Stimulated activated CD4-positive, alpha-beta T cell treated with anti-CD3 and anti-CD28 coated beads, Interleukin-12 subunit alpha, Interleukin-12 subunit beta, amount 100 ng/mL, for 4 hours (primary cell): ENCODE results near the gene KIR3DL3.
"Not testable (repeated sequence)": the region's sequence is repeated elsewhere in the genome, so short reads cannot be mapped to it uniquely, and the experiment has no call there.

Experiments used
- DNase-seq: peaks from one replicate; pipeline ENCODE4 v3.0.0-alpha.2; 2020

The KIR3DL3 gene

GRCh38 chr19:54724142-54724541 is at the start of gene KIR3DL3:
Gene KIR3DL3, plus strand, starts transcription at chr19:54724442. Its CDS starts 55 bp downstream, at chr19:54724497.
- no peak for DNase-seq

GRCh38 chr19:54676210-54676834 is 47.9 kb upstream of the KIR3DL3 start:
- DNase-seq, result not testable (repeated sequence)

GRCh38 chr19:54677217-54677616 is 47.0 kb upstream of the KIR3DL3 start:
- no peak for DNase-seq

- DNase-seq, result not testable (repeated sequence)
Measured at GRCh38 chr19:54681596-54681995, 42.6 kb upstream of the KIR3DL3 start.

- DNase-seq, result no peak
Measured at GRCh38 chr19:54682306-54682856, 41.9 kb upstream of the KIR3DL3 start.

- no peak for DNase-seq
Measured at GRCh38 chr19:54684527-54684926, 39.7 kb upstream of the KIR3DL3 start.

GRCh38 chr19:54691582-54692297 is 32.5 kb upstream of the KIR3DL3 start:
- DNase-seq, result no peak

GRCh38 chr19:54692298-54692615 is 32.0 kb upstream of the KIR3DL3 start:
- no peak for DNase-seq

GRCh38 chr19:54694648-54695047 is 29.6 kb upstream of the KIR3DL3 start:
- no peak for DNase-seq

GRCh38 chr19:54696117-54696548 is 28.1 kb upstream of the KIR3DL3 start:
- no peak for DNase-seq

- DNase-seq, result no peak
Measured at GRCh38 chr19:54696766-54697165, 27.5 kb upstream of the KIR3DL3 start.

GRCh38 chr19:54697716-54698115 is 26.5 kb upstream of the KIR3DL3 start:
- not testable (repeated sequence) for DNase-seq

- DNase-seq, result no peak
Measured at GRCh38 chr19:54704928-54705327, 19.3 kb upstream of the KIR3DL3 start.

- no peak for DNase-seq
Measured at GRCh38 chr19:54707962-54708361, 16.3 kb upstream of the KIR3DL3 start.

GRCh38 chr19:54708781-54709180 is 15.5 kb upstream of the KIR3DL3 start:
- DNase-seq, result no peak

- DNase-seq, result no peak
Measured at GRCh38 chr19:54709212-54709948, 14.9 kb upstream of the KIR3DL3 start.

- not testable (repeated sequence) for DNase-seq
Measured at GRCh38 chr19:54709956-54710355, 14.3 kb upstream of the KIR3DL3 start.

- no peak for DNase-seq
Measured at GRCh38 chr19:54724644-54725043, 402 bp downstream of the KIR3DL3 start.

- no peak for DNase-seq
Measured at GRCh38 chr19:54725321-54725720, 1.1 kb downstream of the KIR3DL3 start.

GRCh38 chr19:54727562-54727961 is 3.3 kb downstream of the KIR3DL3 start:
- DNase-seq, result no peak

GRCh38 chr19:54728167-54728566 is 3.9 kb downstream of the KIR3DL3 start:
- DNase-seq, result no peak

- DNase-seq, result no peak
Measured at GRCh38 chr19:54729416-54730188, 5.4 kb downstream of the KIR3DL3 start.

- no peak for DNase-seq
Measured at GRCh38 chr19:54731191-54731590, 6.9 kb downstream of the KIR3DL3 start.
